Esophagus muscularis mucosa (tissue), 4 donors: ENCODE data around the gene HUWE1. TPM values are rescaled to one million over a fixed set of nuclear protein-coding genes. Genes with fewer than 3 reads are reported as not detected.

Experiments used
- DNase-seq: peaks from one replicate; pipeline ENCODE4 v3.0.0-alpha.2; 2017; ENCODE audit errors: extremely low spot score
- H3K27ac ChIP-seq, 4 donors: fragments of 200-600 bp; sonication (generic); replicated peaks in 1 of 4; 1 replicate in 3 of 4; 2 replicates in 1 of 4; pipeline ENCODE4 v1.5.1; 2016 to 2019; ENCODE audit warnings: mild to moderate bottlenecking in 1 of 4
- H3K27me3 ChIP-seq, 4 donors: fragments of 200-600 bp; sonication (generic); one replicate each; pipeline versions ENCODE4 v1.5.1 to v1.6.0; 2016 to 2019
- H3K36me3 ChIP-seq, 4 donors: fragments of 200-600 bp; sonication (generic); one replicate each; pipeline ENCODE4 v1.5.1; 2016 to 2019
- H3K4me1 ChIP-seq, 4 donors: fragments of 200-600 bp; sonication (generic); one replicate each; pipeline ENCODE4 v1.5.1; 2016 to 2019
- H3K4me3 ChIP-seq, 4 donors: fragments of 200-600 bp; sonication (generic); 1 replicate in 2 of 4; 2 replicates in 2 of 4; pipeline ENCODE4 v1.5.1; 2016 to 2019; ENCODE audit warnings: mild to moderate bottlenecking in 4 of 4, moderate library complexity in 1 of 4
- H3K9me3 ChIP-seq, 4 donors: fragments of 200-600 bp; sonication (generic); 1 replicate in 3 of 4; 2 replicates in 1 of 4; pipeline ENCODE4 v1.5.1; 2016 to 2019
- CTCF ChIP-seq, 3 experiments: fragments of 200-600 bp in 2 of 3; fragments of 450-650 bp in 1 of 3; sonication (generic) in 2 of 3; IDR thresholded peaks; one replicate each; pipeline ENCODE4 v1.5.1; 2017 to 2019; ENCODE audit warnings: antibody characterized with exemption in 3 of 3, mild to moderate bottlenecking in 2 of 3, moderate library complexity in 1 of 3
- EP300 ChIP-seq: sonication (generic); formaldehyde crosslinking; IDR thresholded peaks from one replicate; pipeline ENCODE4 v1.6.1; 2017; ENCODE audit warnings: antibody characterized with exemption
- POLR2A ChIP-seq: fragments of 450-650 bp; IDR thresholded peaks from one replicate; pipeline ENCODE4 v1.6.1; 2017; ENCODE audit warnings: antibody characterized with exemption, moderate library complexity, mild to moderate bottlenecking, low read depth
- POLR2AphosphoS5 ChIP-seq, 2 donors: sonication (generic); formaldehyde crosslinking; IDR thresholded peaks; one replicate each; pipeline ENCODE4 v1.6.1; 2017; ENCODE audit warnings: antibody characterized with exemption in 2 of 2
- WGBS: methylation state at CpG from one replicate; pipeline ENCODE4 v1.1.5; 2018; 5-methylcytosine and 5-hydroxymethylcytosine counted together
- intact Hi-C: fragments of 100-400 bp; cut with DNase I; formaldehyde crosslinking; loops from one replicate; pipeline ENCODE4 v1.15.1; 2023
- total RNA-seq, 4 donors: library from RNA; depleted of rRNA; stranded (reverse); fragments of >200 nt; gene quantifications; one replicate each; pipeline versions ENCODE4 v1.1.0 to v1.2.1, GENCODE V29; 2016

The HUWE1 gene
- total RNA-seq, 4 donors from 2014 or later: 100 to 149 (median 129) TPM

- H3K36me3 ChIP-seq: peaks cover 26 to 90% (median 70%) of the 10 kb centered on the region in 4 donors
- no peaks in the 10 kb centered on the region for H3K9me3 ChIP-seq
- intact Hi-C loops: no loop called here
- TF ChIP-seq POLR2AphosphoS5 (IDR thresholded peaks at IDR 0.05): no peak
- no peak for TF ChIP-seq POLR2A
- no peak for TF ChIP-seq CTCF (IDR thresholded peaks at IDR 0.05)
- TF ChIP-seq EP300: no peak
- DNase-seq: no peak
- no peaks in the 10 kb centered on the region for H3K27me3 ChIP-seq
- no peak overlapping the region for H3K27ac ChIP-seq
- no peaks in the 10 kb centered on the region for H3K4me1 ChIP-seq
- H3K4me3 ChIP-seq: no peak overlapping the region
Observed at GRCh38 chrX:53571494-53571893, 115.0 kb downstream of the HUWE1 start.

GRCh38 chrX:53563324-53563723 is 123.2 kb downstream of the HUWE1 start:
- H3K36me3 ChIP-seq: peaks cover 48 to 90% (median 80%) of the 10 kb centered on the region in 4 donors
- H3K4me3 ChIP-seq: no peak overlapping the region
- no peak for DNase-seq
- intact Hi-C loops: no loop called here
- TF ChIP-seq CTCF (IDR thresholded peaks at IDR 0.05) (no peak), POLR2A (no peak), EP300 (no peak), POLR2AphosphoS5 (IDR thresholded peaks at IDR 0.05) (no peak)
- no peaks in the 10 kb centered on the region for H3K27me3 ChIP-seq
- H3K27ac ChIP-seq: no peak overlapping the region
- WGBS: 86% methylated on average over 4 of the region's 4 CpGs
- no peaks in the 10 kb centered on the region for H3K4me1 ChIP-seq
- no peaks in the 10 kb centered on the region for H3K9me3 ChIP-seq

GRCh38 chrX:53561912-53562311 is 124.6 kb downstream of the HUWE1 start:
- H3K27ac ChIP-seq: no peak overlapping the region
- DNase-seq: no peak
- TF ChIP-seq POLR2AphosphoS5 (IDR thresholded peaks at IDR 0.05): no peak
- no peak for TF ChIP-seq CTCF (IDR thresholded peaks at IDR 0.05)
- TF ChIP-seq POLR2A: no peak
- no peak for TF ChIP-seq EP300
- H3K9me3 ChIP-seq: no peaks in the 10 kb centered on the region
- no peaks in the 10 kb centered on the region for H3K4me1 ChIP-seq
- no peak overlapping the region for H3K4me3 ChIP-seq
- no peaks in the 10 kb centered on the region for H3K27me3 ChIP-seq
- intact Hi-C loops: no loop called here
- WGBS: 67% methylated on average over 3 of the region's 3 CpGs
- peaks cover 48 to 99% (median 92%) of the 10 kb centered on the region in 4 donors for H3K36me3 ChIP-seq

GRCh38 chrX:53558646-53559045 is 127.9 kb downstream of the HUWE1 start:
- H3K27ac ChIP-seq: no peak overlapping the region
- intact Hi-C loops: no loop called here
- WGBS: 80% methylated on average over 6 of the region's 6 CpGs

More at GRCh38 chrX:53558646-53559045, 127.9 kb downstream of the HUWE1 start:
- H3K4me3 ChIP-seq: no peak overlapping the region
- DNase-seq: no peak
- no peaks in the 10 kb centered on the region for H3K4me1 ChIP-seq
- TF ChIP-seq CTCF (IDR thresholded peaks at IDR 0.05) (no peak), EP300 (no peak), POLR2AphosphoS5 (IDR thresholded peaks at IDR 0.05) (no peak), POLR2A (no peak)
- H3K9me3 ChIP-seq: no peaks in the 10 kb centered on the region
- peaks cover 46 to 98% (median 88%) of the 10 kb centered on the region in 4 donors for H3K36me3 ChIP-seq
- no peaks in the 10 kb centered on the region for H3K27me3 ChIP-seq
